ENCODE measurements around the gene RRP1.

The RRP1 gene

DNA sequence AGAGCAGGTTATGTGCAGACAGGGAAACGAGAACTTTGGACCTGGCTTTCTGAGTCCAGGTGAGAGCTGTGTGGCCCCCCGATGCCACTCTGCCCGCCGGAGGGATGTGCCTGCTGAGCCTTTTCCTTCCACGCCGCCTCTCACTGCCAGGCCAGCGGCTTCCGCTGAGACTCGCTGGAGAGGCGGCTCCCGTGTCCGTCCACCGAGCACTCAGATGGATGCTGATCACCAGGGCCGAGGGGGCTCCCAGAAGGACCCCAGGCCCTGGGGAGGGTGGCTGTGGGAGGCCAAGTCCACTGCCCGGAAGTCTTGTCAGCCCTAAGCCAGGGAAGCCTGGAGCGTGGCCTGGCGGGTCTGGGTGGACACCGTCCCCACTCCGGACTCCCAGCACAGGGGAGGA, 29.7 kb upstream of the RRP1 start:
- DNase-seq: no peak

- no peak for DNase-seq
Observed at GRCh38 chr21:43760391-43760958, 28.9 kb upstream of the RRP1 start.

DNA sequence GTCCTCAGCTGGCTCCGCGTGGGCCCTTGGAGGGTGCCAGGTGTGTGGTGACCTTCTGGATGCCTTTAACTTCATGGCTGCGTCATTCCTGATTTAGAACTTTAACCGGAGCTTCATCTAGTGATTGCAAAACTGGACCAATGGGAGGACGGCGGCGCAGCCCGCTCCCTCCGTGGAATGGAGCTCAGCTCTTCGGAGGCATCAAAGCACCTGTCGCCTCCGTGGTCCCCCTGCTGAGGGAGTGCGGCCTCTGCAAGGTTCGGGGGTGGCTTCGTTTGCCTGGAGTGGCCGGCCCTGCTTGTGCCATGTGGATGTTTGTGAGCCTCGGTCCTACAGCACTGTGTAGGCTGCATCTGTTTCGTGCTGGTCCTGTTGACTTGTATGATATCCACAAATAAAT, 27.5 kb upstream of the RRP1 start:
- no peak for DNase-seq

DNA sequence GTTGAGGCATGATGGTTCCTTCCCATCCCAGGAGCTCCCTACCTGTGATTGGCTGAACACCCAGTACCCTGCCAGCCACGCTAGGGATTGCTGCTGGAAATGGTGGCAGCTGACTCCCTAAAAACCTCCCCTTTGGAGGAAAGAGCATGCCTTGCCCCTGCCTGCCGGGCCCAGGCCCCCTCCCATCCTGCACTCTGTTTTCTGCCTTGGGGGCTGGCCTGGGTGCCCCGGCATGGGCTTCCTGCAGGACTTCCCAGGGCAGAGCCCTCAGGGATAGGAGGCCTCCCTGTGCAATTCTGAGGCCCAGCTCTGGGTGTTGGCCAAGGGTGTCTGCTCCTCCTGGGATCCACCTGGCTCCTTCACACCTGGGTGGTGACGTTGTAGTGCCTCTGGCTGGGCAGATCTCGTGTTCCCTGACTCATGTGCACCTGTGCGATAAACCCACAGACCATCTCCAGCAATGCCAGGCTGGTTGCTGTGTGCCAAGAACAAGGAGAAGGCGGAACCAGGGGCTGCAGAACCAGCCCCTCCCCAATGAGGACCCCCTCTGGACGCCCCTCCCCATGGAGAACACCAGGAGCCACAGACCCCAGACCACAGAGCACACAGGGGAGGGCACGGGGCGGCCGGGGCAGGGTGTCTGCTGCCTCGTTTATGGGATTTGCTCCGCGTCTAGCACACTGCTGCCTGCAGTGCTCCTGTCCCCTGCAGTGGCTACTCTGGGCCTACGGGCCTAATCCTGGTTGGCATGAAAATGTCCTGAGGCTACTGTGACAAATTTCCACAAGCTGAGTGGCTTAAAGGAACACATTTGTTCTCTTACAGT, 26.9 kb upstream of the RRP1 start:
- DNase-seq: no peak

GRCh38 chr21:43763901-43764523, 25.4 kb upstream of the RRP1 start:
- DNase-seq: no peak

- peak; percentile 22 for DNase-seq
Observed at GRCh38 chr21:43764576-43765495, 24.5 kb upstream of the RRP1 start.

- DNase-seq: no peak
Observed at GRCh38 chr21:43766734-43767497, 22.5 kb upstream of the RRP1 start.

- DNase-seq: no peak
Observed at GRCh38 chr21:43767498-43767983, 21.8 kb upstream of the RRP1 start.

- peak; percentile 70 for DNase-seq
Observed at GRCh38 chr21:43767984-43768867, 21.2 kb upstream of the RRP1 start.

DNA sequence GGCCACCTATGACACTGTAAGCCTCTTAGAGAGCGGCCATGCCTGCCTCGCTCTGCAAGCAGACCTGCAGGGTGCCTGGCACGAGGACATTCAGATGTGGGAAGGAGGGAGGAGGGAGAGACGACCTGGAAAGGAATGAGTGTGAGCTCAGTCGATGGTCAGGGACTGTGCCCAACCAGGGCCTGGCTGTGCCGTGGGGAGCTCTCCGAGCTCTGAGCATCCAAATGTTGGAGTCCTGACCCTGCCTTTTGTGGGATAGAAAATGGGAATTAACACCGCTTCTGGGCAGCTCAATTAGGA, 20.6 kb upstream of the RRP1 start:
- DNase-seq: no peak

DNA sequence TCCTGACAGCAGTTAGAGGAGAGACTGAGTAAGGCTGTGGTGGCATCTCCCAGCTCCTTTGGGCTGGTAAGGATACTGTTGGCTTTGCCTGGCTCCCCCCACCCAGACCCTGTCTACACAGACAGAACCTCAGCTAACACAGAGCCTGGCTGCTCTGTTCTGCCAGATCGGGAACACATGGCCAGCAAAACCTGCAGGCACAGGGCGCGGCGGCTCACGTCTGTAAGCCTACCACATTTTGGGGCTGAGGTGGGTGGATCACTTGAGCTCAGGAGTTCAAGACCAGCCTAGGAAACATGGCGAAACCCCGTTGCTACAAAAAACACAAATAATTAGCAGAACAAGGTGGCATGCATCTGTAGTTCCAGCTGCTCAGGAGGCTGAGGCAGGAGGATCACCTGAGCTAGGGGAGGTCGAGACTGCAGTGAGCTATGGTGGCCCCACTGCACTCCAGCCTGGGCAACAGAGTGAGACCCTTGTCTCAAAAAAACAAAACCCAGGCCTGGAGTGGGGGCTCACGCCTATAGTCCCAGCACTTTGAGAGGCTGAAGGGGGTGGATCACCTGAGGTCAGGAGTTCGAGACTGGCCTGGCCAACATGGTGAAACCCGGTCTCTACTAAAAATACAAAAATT, 19.9 kb upstream of the RRP1 start:
- no peak for DNase-seq

- DNase-seq: no peak
Observed at GRCh38 chr21:43770066-43770655, 19.2 kb upstream of the RRP1 start.

GRCh38 chr21:43771199-43771675, 18.1 kb upstream of the RRP1 start:
- DNase-seq: no peak

- no peak for DNase-seq
Observed at GRCh38 chr21:43771698-43772424, 17.5 kb upstream of the RRP1 start.

- DNase-seq: no peak
Observed at GRCh38 chr21:43772425-43772821, 17.0 kb upstream of the RRP1 start.

- DNase-seq: no peak
Observed at GRCh38 chr21:43774163-43774562, 15.2 kb upstream of the RRP1 start.

DNA sequence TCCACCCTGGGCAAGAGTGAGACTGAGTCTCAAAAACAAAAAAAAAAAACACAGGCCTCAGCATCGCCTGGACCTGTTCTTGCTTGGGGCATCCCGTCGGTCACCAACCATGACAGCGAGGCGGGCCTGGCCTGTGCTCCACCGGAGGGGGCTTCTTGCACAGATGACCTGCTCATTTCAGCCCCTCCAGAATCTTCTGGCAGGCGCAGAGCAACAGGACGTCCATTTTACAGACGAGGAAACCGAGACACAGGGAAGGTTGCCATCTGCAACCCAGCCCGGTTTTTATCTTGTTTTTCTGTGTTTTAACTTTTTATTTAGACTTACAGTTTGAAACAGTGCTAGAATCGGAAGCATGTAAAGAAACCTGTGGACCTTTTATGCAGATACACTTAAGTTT, 14.2 kb upstream of the RRP1 start:
- DNase-seq: no peak

DNA sequence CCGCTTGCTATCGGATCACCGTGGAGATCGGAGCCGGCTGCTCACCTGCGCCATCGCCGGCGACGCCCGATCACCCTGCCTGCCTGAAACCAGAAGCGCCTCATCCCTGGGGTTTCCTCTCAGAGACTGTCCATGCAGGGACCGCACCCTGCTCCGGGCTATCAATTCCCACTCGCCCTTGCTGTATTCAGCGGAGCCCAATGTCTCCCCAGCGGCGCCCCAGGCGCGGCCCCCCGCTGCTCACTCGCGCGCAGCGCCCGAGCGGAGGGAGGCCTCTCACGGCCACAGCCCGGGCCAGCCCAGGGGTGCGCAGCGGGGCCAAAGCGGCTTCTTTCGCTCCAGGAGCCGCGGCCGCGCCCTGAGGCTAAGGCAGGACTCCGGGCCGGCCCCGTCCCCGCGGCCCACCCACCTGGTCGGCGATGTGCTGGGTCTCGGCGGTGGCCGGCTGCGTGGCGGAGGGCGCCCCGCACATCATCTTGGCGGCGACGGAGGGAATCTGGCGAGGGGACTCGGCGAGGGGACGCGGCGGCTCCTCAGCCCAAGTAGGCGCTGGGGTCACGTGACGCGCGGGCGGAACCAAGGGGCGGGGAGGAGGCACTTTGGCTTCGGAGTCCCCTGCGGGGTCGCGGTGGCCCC, 13.5 kb upstream of the RRP1 start, which contains the start of gene CSTB:
TSS of gene CSTB (minus strand) at position 514 of the 636 bp plus-strand sequence. CDS start at position 475, 39 bp downstream.
- DNase-seq: peak; percentile 62

GRCh38 chr21:43777953-43778352, 11.4 kb upstream of the RRP1 start:
- no peak for DNase-seq

Measured in fibroblast of skin of right quadriceps (primary cell).